Tibial nerve (tissue), 4 donors: ENCODE data around the gene TBX15.

Source experiments
- CTCF ChIP-seq, 5 experiments: fragments of 200-600 bp in 3 of 5; fragments of 450-650 bp in 2 of 5; sonication (generic) in 3 of 5; IDR thresholded peaks; one replicate each; pipeline ENCODE4 v1.5.1; 2016 to 2019; ENCODE audit warnings: antibody characterized with exemption in 5 of 5, mild to moderate bottlenecking in 3 of 5, moderate library complexity in 2 of 5
- EP300 ChIP-seq, 2 donors: sonication (generic); formaldehyde crosslinking; IDR thresholded peaks; one replicate each; pipeline ENCODE4 v1.6.1; 2017; ENCODE audit warnings: antibody characterized with exemption in 2 of 2, mild to moderate bottlenecking in 1 of 2
- POLR2A ChIP-seq, 2 donors: fragments of 450-650 bp; IDR thresholded peaks; one replicate each; pipeline ENCODE4 v1.6.1; 2017; ENCODE audit warnings: antibody characterized with exemption in 2 of 2, mild to moderate bottlenecking in 2 of 2, moderate library complexity in 2 of 2

- TF ChIP-seq CTCF (IDR thresholded peaks at IDR 0.05) (no peak), POLR2A (IDR thresholded peaks at IDR 0.05) (peak; percentile 1 to 2), EP300 (IDR thresholded peaks at IDR 0.05) (peak in 1 of 2 donors; percentile 62)
Observed at GRCh38 chr1:118988186-118989005, at the start of gene TBX15.
